Transverse colon (tissue), 4 donors: ENCODE measurements around the gene TENM4. TPM values are rescaled to one million over a fixed set of nuclear protein-coding genes. Genes with fewer than 3 reads are reported as not detected.

Experiments used
- DNase-seq: peaks from one replicate; pipeline ENCODE4 v3.0.0-alpha.2; 2019
- H3K27ac ChIP-seq, 4 donors: fragments of 200-600 bp; sonication (generic); 2 replicates each; pipeline ENCODE4 v1.5.1; 2016 to 2018; ENCODE audit warnings: inconsistent platforms in 4 of 4
- H3K27me3 ChIP-seq: fragments of 200-600 bp; sonication (generic); 2 replicates; pipeline ENCODE4 v1.5.1; 2017; ENCODE audit warnings: inconsistent platforms
- H3K36me3 ChIP-seq, 4 donors: fragments of 200-600 bp; sonication (generic); 2 replicates each; pipeline ENCODE4 v1.5.1; 2017 to 2019; ENCODE audit warnings: inconsistent platforms in 4 of 4
- H3K4me1 ChIP-seq, 4 donors: fragments of 200-600 bp; sonication (generic); 2 replicates each; pipeline ENCODE4 v1.5.1; 2017 to 2020; ENCODE audit warnings: inconsistent platforms in 4 of 4
- H3K4me3 ChIP-seq, 4 donors: fragments of 200-600 bp; sonication (generic); 1 replicate in 1 of 4; 2 replicates in 3 of 4; pipeline versions ENCODE4 v1.5.1 to v1.6.1; 2017 to 2019; ENCODE audit warnings: inconsistent platforms in 4 of 4
- H3K9me3 ChIP-seq, 2 donors: fragments of 200-600 bp; sonication (generic); 2 replicates each; pipeline ENCODE4 v1.5.1; 2017 to 2019; ENCODE audit warnings: inconsistent platforms in 2 of 2
- EP300 ChIP-seq: sonication (generic); formaldehyde crosslinking; IDR thresholded peaks from one replicate; pipeline ENCODE4 v1.6.1; 2017; ENCODE audit warnings: antibody characterized with exemption, low read depth
- POLR2A ChIP-seq: fragments of 450-650 bp; IDR thresholded peaks from one replicate; pipeline ENCODE4 v1.6.1; 2016; ENCODE audit warnings: antibody characterized with exemption, mild to moderate bottlenecking, moderate library complexity
- POLR2AphosphoS5 ChIP-seq, 3 donors: sonication (generic); formaldehyde crosslinking; IDR thresholded peaks; one replicate each; pipeline ENCODE4 v1.6.1; 2016; ENCODE audit warnings: antibody characterized with exemption in 3 of 3
- WGBS, 2 donors: methylation state at CpG; one replicate each; pipeline ENCODE4 v1.1.5; 2018; ENCODE audit warnings: low coverage in 1 of 2; 5-methylcytosine and 5-hydroxymethylcytosine counted together
- in situ Hi-C, 4 donors: fragments of 200-750 bp; cut with MboI; loops; one replicate each; pipeline versions ENCODE4 v1.15.0 to v1.15.1; 2017; ENCODE audit warnings: low sequenced_read_pairs in 3 of 4, low pct_ligation_motif_present in 1 of 4, low pct_unique_long_range_greater_than_20kb in 1 of 4
- intact Hi-C: fragments of 100-400 bp; cut with DNase I; formaldehyde crosslinking; loops from one replicate; pipeline ENCODE4 v1.15.1; 2023; ENCODE audit warnings: low total_unique reads
- total RNA-seq, 4 donors: library from RNA; depleted of rRNA; stranded (reverse); fragments of >200 nt; gene quantifications; one replicate each; pipeline ENCODE4 v1.1.0, GENCODE V29; 2016
- TF ChIP-seq, protein P1 (sequence below), 5 experiments: fragments of 200-600 bp in 3 of 5; fragments of 450-650 bp in 2 of 5; sonication (generic) in 3 of 5; IDR thresholded peaks; 1 replicate in 2 of 5; 2 replicates in 3 of 5; pipeline ENCODE4 v1.5.1; 2016 to 2017; ENCODE audit warnings: antibody characterized with exemption in 5 of 5, inconsistent platforms in 3 of 5, mild to moderate bottlenecking in 2 of 5, moderate library complexity in 1 of 5

Gene TENM4
- total RNA-seq, 4 donors from 2014 or later, result 0.14 to 0.79 (median 0.39) TPM

DNA sequence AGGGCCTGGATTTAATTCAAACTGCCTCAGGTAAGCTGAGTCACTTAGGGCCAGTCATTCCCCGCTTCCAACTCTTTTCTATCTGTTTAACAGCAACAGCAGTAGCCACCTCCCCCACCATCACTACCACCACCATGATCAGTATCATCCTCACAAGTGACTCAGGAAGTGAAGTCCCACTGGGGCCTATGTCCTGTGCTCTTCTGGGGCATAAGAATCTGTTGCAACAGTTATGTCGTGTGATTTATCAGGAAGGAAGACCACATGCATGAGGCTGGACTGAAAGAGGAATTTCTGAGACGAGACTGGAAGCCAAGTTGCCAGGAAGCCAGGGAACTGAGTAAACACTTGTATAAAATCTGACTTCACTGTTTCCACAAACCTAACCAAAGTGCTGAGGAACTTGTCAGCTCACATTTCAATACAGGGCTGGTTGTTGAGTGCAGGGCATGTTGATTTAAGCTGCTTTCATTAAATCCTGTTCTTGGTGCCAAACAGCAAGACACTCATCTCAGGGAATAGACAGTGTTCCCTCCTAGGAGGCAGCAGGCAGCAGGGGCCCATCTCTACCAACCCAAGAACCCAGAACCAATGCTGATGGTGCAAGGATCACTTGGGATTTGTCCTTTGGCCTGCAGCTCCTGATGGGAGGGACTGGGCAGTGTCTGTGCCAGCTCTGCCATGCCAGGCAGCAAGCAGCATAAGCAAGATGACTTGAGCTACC lies 639.5 kb downstream of the TENM4 start:
- H3K4me3 ChIP-seq, result no peak overlapping the region
- WGBS, 2 donors, result 0 to 25% methylated on average over 1 to 3 of the region's 3 CpGs
- intact Hi-C loops, result loop anchor here (5.0 kb wide), 1 partner anchor 146 kb away; no protein-coding TSS in a partner anchor

DNA sequence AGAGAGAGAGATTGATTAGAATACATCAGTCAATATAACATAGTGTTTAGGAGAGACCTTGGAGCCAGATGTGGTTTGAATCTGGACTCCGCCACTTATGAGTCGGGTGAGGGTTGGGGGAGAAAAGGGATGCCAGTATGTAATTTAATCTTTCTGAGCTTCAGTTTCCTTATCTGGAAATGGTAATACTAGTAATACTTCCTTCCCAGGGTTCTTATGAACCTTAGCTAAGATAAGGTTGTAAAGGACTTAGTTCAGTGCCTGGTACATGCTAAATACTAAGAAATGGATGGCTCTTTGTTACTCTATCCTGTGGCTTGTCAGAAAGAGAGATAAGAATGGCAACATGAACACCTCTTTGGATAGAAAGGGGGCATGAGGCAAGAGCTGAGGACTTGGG lies 640.1 kb downstream of the TENM4 start:
- DNase-seq, result no peak
- H3K4me3 ChIP-seq, result no peak overlapping the region
- in situ Hi-C loops (no loop called here), intact Hi-C loops (loop anchor here (5.0 kb wide), 1 partner anchor 147 kb away; no protein-coding TSS in a partner anchor)
- no peaks in the 10 kb centered on the region for H3K27me3 ChIP-seq
- peak overlapping the region; percentile 66 to 79 (median 76) for H3K27ac ChIP-seq
- H3K36me3 ChIP-seq, result no peaks in the 10 kb centered on the region
- peaks cover 12 to 43% (median 17%) of the 10 kb centered on the region in 4 donors for H3K4me1 ChIP-seq
- no peaks in the 10 kb centered on the region for H3K9me3 ChIP-seq
- TF ChIP-seq, protein P1, sequence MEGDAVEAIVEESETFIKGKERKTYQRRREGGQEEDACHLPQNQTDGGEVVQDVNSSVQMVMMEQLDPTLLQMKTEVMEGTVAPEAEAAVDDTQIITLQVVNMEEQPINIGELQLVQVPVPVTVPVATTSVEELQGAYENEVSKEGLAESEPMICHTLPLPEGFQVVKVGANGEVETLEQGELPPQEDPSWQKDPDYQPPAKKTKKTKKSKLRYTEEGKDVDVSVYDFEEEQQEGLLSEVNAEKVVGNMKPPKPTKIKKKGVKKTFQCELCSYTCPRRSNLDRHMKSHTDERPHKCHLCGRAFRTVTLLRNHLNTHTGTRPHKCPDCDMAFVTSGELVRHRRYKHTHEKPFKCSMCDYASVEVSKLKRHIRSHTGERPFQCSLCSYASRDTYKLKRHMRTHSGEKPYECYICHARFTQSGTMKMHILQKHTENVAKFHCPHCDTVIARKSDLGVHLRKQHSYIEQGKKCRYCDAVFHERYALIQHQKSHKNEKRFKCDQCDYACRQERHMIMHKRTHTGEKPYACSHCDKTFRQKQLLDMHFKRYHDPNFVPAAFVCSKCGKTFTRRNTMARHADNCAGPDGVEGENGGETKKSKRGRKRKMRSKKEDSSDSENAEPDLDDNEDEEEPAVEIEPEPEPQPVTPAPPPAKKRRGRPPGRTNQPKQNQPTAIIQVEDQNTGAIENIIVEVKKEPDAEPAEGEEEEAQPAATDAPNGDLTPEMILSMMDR (IDR thresholded peaks at IDR 0.05), result no peak
- TF ChIP-seq EP300 (no peak), POLR2A (no peak), POLR2AphosphoS5 (IDR thresholded peaks at IDR 0.05) (no peak)
- 88 to 93% methylated on average over 2 of the region's 2 CpGs for WGBS, 2 donors

More for the DNA sequence above, 639.5 kb downstream of the TENM4 start:
- Histone ChIP-seq H3K36me3 (no peaks in the 10 kb centered on the region), H3K27me3 (no peaks in the 10 kb centered on the region), H3K9me3 (no peaks in the 10 kb centered on the region), H3K27ac (peak overlapping the region; percentile 66 to 79 (median 76)), H3K4me1 (peaks cover 12 to 46% (median 17%) of the 10 kb centered on the region in 4 donors)
- in situ Hi-C loops, result no loop called here
- no peak for TF ChIP-seq EP300
- TF ChIP-seq POLR2A, result no peak
- TF ChIP-seq POLR2AphosphoS5 (IDR thresholded peaks at IDR 0.05), result peak; percentile 59 to 68 (median 63)
- TF ChIP-seq, protein P1 (IDR thresholded peaks at IDR 0.05), result no peak
- DNase-seq, result peak; percentile 37

DNA sequence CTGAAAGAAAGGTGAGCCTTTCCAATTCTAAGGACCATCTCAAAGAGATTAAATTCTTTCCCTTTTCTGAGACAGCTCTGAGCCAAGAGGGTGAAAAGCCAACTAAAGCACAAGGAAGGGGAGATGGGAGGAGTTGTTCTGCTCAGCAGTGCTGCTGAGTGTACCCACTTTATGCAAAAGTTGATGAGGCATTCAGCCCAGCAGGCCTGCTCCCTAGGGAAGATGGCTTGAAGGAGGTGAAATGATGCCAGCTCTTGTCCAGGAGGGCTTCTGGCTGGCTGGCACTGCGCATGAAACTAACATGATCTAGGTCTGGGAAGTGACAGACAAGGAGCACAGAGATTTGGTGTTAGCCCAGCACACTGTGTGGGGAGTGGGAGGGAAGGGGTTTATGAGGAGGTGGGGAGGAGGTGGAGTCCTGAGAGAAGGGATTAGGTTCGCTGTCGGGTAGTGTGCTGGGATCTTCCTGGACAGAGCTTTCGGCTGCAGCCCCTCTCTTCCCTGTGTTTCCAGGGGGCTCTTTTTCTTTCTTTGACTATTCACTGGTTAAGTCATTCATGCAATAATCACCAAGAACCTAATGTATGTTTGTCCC lies 640.6 kb downstream of the TENM4 start:
- H3K36me3 ChIP-seq, result no peaks in the 10 kb centered on the region
- TF ChIP-seq POLR2A (no peak), EP300 (no peak), POLR2AphosphoS5 (IDR thresholded peaks at IDR 0.05) (no peak)
- TF ChIP-seq, protein P1 (IDR thresholded peaks at IDR 0.05), result no peak
- no peak overlapping the region for H3K4me3 ChIP-seq
- intact Hi-C loops, result loop anchor here (5.0 kb wide), 1 partner anchor 147 kb away; no protein-coding TSS in a partner anchor
- no peaks in the 10 kb centered on the region for H3K9me3 ChIP-seq
- no peak for DNase-seq
- 89 to 100% methylated on average over 2 to 4 of the region's 4 CpGs for WGBS, 2 donors
- no peaks in the 10 kb centered on the region for H3K27me3 ChIP-seq
- H3K4me1 ChIP-seq, result peaks cover 12 to 43% (median 17%) of the 10 kb centered on the region in 4 donors
- in situ Hi-C loops, result no loop called here
- peak overlapping the region in 2 of 4 donors; percentile 76 to 77 for H3K27ac ChIP-seq

DNA sequence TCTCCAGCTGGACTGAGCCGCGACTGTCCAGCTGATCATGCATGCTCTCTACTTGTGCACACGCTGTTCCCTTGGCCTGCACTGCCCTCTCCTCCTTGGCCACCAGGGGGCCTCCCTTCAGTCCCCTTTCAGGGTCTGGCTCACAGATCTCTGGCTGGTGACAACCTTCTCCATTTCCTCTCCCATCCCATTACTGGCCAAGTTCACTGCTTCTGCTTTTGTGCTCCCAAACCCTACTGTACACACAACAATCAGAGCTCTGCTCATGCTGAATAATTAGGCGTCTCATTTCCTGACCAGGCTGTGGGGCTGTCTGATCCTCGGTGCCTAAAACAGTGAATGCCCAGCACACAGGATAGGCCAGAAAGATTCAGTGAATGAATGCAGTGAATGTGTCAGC lies 642.2 kb downstream of the TENM4 start:
- in situ Hi-C loops, result no loop called here
- H3K4me1 ChIP-seq, result peaks cover 12 to 43% (median 17%) of the 10 kb centered on the region in 4 donors
- TF ChIP-seq POLR2A, result no peak
- TF ChIP-seq, protein P1 (IDR thresholded peaks at IDR 0.05), result peak; percentile 75 to 85 (median 81)
- TF ChIP-seq EP300, result no peak
- TF ChIP-seq POLR2AphosphoS5 (IDR thresholded peaks at IDR 0.05), result no peak
- no peaks in the 10 kb centered on the region for H3K9me3 ChIP-seq
- H3K4me3 ChIP-seq, result no peak overlapping the region
- H3K27me3 ChIP-seq, result no peaks in the 10 kb centered on the region
- intact Hi-C loops, result no loop called here
- H3K27ac ChIP-seq, result peak overlapping the region in 3 of 4 donors; percentile 19 to 36 (median 21)
- WGBS, 2 donors, result 27 to 69% methylated on average over 3 to 5 of the region's 5 CpGs
- peak; percentile 70 for DNase-seq
- no peaks in the 10 kb centered on the region for H3K36me3 ChIP-seq
